Measurements from ENCODE around the gene HOXC5.
A peak's percentile ranks its signal among the peaks of the same experiment; 100 is the strongest.

Gene HOXC5

GRCh38 chr12:53996240-53997203, 36.3 kb upstream of the HOXC5 start:
- no peak for DNase-seq

DNA sequence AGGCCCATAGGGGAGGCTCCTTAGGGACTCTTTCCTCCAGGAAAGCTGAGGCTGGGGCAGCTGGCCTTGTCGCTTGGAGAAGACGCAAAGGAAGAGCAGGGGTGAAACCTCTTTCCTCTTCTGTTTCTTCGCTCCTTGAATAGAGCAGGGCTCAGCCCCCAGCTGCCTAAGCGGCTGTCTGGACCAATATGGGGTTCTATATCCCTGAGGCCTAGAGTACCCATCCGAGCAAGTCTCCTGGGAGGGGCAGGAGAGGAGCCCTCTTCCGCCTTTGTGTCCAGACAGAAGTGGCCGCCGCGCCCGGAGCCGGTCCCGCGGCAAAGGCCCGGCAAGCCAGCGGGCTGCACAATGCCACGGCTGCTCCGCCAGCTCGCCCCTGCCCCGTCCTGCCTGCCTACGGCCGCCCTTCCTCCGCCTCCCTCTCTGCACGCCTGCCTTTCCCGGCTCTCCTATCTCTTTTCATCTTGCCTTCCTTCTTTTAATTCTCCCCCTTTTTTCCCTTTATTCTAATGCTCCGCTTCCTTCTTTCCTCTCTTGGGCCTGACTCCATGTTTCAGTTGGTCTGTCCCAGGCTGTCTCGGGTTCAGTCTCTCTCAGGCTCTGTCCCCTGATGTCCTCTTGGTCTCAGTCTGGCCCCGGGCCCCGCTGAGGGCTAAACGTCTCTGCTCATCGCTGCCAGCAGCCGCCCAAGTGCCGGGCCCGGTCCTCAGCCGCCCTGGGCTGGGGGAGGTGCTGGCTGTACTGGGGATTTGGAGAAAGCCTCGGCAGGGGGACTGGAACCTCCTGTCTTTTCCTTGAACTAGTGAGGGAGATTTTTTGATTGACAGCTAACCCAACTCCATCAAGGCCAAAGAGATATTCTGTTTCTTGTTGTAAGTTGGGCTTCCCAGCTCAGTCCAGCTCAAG, 35.4 kb upstream of the HOXC5 start:
- no peak for DNase-seq

GRCh38 chr12:53998110-53998899, 34.5 kb upstream of the HOXC5 start:
- DNase-seq: no peak

GRCh38 chr12:53998900-53999236, 34.0 kb upstream of the HOXC5 start:
- DNase-seq: no peak

GRCh38 chr12:53999559-54000115, 33.2 kb upstream of the HOXC5 start:
- no peak for DNase-seq

DNA sequence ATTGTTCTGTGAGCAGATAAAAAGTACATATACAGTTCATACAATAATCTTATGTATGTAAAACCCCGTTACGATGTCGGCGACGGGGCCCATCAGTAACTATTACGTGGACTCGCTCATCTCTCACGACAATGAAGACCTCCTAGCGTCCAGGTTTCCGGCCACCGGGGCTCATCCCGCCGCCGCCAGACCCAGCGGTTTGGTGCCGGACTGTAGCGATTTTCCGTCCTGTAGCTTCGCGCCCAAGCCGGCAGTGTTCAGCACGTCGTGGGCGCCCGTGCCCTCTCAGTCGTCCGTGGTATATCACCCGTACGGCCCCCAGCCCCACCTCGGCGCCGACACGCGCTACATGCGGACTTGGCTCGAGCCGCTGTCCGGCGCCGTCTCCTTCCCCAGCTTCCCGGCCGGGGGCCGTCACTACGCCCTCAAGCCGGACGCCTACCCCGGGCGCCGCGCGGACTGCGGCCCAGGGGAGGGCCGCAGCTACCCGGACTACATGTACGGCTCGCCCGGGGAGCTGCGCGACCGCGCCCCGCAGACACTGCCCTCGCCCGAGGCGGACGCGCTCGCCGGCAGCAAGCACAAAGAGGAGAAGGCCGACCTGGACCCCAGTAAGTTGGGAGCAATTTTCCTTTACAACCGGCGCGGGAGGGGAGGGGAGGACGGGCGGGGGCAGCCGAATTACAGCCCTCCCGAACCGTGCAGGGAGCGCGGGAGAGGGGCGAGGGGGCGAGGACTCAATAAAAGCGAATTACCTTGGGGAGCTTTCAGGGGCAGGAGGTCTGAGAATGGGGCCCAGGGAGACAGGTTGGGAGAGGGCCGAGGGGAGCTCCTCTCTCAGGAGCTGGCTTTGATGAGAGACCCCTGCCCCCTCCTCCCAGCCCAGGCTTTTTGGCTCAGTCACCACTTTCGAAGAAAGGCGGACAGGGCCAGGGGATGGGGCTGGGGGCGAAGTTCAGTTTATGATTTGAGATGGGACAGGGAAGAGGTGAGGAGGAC, 32.4 kb upstream of the HOXC5 start, which contains the start of gene HOXC9:
Gene HOXC9 (plus strand): TSS at position 46 of the 999 bp plus-strand sequence. CDS start 28 bp downstream, at position 74.
- no peak for DNase-seq

GRCh38 chr12:54001283-54002187, 31.3 kb upstream of the HOXC5 start:
- no peak for DNase-seq

- DNase-seq: no peak
These were observed 30.5 kb upstream of the HOXC5 start for GRCh38 chr12:54002278-54002914.

DNA sequence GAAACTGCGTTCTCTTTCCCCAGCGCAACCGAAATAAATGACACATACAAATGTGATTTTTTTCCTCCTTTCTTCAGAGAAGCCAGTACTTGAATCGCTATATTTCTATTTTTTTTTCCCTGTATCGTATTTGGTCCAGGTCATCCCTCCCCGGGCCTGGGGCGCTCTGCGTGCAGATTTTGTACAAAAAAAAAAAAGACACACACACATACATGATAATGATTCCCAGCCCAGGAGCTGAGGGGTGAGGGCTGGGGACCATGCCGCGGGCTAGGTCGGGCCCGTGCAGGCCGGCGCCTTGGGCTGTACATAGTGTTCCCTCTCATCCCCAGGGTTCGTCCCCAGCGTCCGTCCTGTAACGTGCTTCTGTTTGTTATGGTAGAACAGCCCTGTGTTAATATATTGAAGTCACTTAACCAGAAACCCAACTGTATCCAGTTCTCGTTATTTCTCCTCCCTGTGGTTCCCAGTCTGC, 29.9 kb upstream of the HOXC5 start:
- no peak for DNase-seq

GRCh38 chr12:54003625-54004024, 29.2 kb upstream of the HOXC5 start:
- no peak for DNase-seq

- no peak for DNase-seq
These were observed 28.6 kb upstream of the HOXC5 start for GRCh38 chr12:54004063-54004840.

DNA sequence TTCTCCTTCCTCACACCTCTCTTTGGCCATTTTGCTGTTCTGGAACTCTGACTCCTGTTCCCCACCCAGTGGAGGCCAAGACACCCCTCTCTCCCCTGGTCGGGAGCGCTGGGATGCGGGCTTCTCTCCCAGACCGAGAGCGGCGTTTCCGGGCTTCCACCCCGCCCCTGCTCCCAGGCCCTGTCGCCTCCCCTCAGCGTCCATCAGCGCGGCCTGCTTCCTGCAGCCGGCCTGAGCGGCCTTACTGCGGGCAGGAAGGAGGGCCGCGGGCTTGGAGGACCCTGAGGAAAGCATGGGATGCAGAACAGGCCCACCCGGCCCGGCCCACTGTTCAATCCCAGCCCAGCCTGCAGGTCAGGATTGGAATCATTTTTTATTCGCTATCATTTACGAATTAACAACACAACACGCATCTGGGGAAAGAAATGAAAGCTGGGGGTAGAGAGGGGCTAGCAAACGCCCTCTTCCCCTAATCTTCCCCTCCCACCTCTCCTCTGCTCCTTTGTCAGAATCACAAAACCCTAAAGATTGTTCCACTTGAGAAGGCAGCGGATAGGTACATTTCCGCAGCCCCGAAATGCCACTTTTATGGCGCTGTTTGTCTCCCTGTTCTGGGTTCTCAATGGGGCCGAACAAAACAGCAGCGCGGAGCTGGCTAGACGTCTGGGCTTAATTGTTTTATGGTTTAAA, 27.9 kb upstream of the HOXC5 start:
- DNase-seq: no peak

GRCh38 chr12:54005531-54005852, 27.4 kb upstream of the HOXC5 start:
- DNase-seq: no peak

- peak; percentile 76 for DNase-seq
These were observed 26.8 kb upstream of the HOXC5 start for GRCh38 chr12:54005853-54006558.

DNA sequence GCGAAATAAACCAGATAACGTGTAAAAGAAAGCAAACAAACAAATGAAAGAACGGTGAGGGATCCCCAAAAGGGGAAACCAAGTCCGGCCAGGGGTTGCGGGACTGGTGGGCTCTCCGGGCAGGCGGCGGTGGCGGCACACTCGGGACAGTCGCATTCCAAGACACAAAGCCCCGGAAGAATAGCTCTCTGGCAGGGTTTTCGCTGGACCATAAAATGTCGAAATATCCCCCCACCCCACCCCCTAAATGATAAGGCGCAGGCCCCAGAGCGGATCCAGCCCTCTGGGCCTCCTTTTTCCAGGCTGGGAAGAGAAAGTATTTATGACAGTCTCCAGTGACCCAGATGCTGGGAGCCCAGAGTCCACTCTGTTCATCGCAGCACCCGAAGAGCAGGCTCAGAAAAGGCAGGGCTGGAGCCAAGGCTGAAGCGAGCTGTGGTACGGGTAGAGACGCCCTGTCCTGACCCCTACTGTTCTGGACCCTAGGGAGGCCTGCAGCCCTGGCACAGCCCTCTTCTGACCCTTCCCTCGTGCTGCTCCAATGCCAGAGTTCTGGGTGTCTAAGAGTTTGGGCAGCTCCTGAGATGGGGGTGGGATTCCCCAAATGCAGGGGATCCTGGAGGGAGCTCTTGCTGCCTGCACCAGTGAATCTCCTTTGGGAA, 26.2 kb upstream of the HOXC5 start:
- DNase-seq: no peak

DNA sequence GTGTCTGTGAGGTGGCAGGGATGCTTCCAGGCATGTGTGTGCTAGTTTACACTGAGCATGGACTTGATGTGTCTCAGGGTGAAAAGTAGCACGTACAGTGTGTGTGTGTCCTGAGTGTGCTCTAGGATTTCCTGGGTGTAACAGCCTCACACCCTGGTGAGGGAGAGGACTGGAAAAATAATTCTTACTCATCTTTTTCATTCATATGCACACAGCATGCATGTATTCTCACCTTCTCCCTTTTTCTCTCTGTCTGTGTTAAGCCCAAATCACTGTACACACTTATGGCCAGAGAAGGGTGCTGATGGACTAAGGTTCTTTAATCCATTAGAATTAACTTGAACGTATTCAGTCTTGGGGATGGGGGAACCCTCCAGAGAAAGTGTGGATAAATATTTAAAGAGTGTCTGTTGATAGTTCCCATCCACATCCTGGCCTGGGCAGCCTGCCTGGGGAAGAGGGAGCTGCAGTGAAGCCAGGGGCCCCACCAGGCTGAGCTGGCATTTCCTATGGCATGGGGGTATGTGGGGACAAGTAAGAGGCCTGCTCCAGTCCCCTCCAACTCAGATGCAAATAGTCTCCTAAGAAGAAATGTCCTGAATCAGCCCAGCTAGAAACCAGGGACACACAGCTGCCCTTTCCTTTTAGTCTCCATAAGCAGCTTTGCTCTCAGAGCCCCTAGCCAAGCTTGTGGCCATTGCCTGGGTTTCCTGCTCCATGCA, 25.2 kb upstream of the HOXC5 start:
- DNase-seq: no peak
